ENCODE data around the gene ANO2.

ANO2 gene

GRCh38 chr12:5627053-5627630 lies 317.9 kb downstream of the ANO2 start:
- Mint-ChIP-seq H3K4me3 (no peak overlapping the region), H3K27ac (no peak overlapping the region), H3K36me3 (no peaks in the 10 kb centered on the region), H3K4me1 (no peaks in the 10 kb centered on the region), H3K9me3 (no peaks in the 10 kb centered on the region)
- no peak for DNase-seq (ENCODE audit: low spot score in 2 of 2)
- no peak for ATAC-seq

DNA sequence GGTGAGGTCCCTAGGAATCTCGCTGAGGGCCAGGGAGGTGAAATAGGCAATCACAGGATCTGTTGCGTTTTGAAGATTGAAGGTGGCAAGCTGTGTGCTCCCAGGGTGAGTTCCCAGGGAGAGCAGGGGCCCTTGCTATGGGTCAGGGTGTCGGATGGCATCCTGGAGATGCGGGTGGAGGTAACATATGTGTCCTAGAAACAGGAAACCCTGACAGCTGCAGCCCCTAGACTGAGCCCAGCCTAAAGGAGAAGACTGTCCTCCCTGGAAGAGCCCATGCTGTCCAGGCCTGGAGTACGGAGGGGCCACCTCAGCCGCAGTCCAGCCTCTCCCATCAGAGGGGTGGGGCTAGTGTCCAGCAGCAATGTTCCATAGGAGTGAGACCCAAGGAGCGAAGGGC lies 318.9 kb downstream of the ANO2 start:
- H3K27ac Mint-ChIP-seq: no peak overlapping the region
- no peaks in the 10 kb centered on the region for H3K4me1 Mint-ChIP-seq
- DNase-seq (ENCODE audit: low spot score in 2 of 2): no peak
- H3K4me3 Mint-ChIP-seq: no peak overlapping the region
- H3K36me3 Mint-ChIP-seq: no peaks in the 10 kb centered on the region
- no peak for ATAC-seq
- H3K9me3 Mint-ChIP-seq: no peaks in the 10 kb centered on the region

- ATAC-seq (no peak), DNase-seq (ENCODE audit: low spot score in 2 of 2) (no peak)
- Mint-ChIP-seq H3K4me3 (no peak overlapping the region), H3K36me3 (no peaks in the 10 kb centered on the region), H3K9me3 (no peaks in the 10 kb centered on the region), H3K27ac (no peak overlapping the region), H3K4me1 (no peaks in the 10 kb centered on the region)
Measured at GRCh38 chr12:5624486-5625272, 320.4 kb downstream of the ANO2 start.

DNA sequence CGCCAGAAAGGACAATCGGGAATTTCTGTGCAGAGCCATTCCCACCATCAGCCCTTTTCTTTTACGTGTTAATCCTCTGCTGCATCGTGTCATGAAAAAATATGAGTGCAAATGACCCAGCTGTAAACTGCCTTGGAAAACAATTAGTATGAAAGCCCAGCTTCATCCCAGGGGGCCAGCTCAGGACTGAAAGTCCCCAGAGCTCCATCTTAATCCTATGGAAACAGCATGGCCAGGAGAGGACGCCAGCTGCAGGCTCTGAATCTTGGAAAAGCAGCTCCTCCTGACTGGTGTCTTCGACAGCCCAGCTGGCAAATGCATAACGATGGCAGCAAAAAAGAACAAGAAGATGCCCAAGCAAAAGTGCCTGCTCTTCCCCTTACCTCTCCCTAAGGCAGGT lies 321.6 kb downstream of the ANO2 start:
- Mint-ChIP-seq H3K9me3 (no peaks in the 10 kb centered on the region), H3K4me1 (no peaks in the 10 kb centered on the region), H3K36me3 (no peaks in the 10 kb centered on the region), H3K4me3 (no peak overlapping the region), H3K27ac (no peak overlapping the region)
- DNase-seq (ENCODE audit: low spot score in 2 of 2) (no peak), ATAC-seq (no peak)

- no peak overlapping the region for H3K27ac Mint-ChIP-seq
- no peaks in the 10 kb centered on the region for H3K9me3 Mint-ChIP-seq
- H3K4me3 Mint-ChIP-seq: no peak overlapping the region
- ATAC-seq (no peak), DNase-seq (ENCODE audit: low spot score in 2 of 2) (no peak)
- H3K36me3 Mint-ChIP-seq: no peaks in the 10 kb centered on the region
- no peaks in the 10 kb centered on the region for H3K4me1 Mint-ChIP-seq
Measured at GRCh38 chr12:5622280-5622679, 322.8 kb downstream of the ANO2 start.

- no peak overlapping the region for H3K4me3 Mint-ChIP-seq
- H3K27ac Mint-ChIP-seq: no peak overlapping the region
- H3K36me3 Mint-ChIP-seq: no peaks in the 10 kb centered on the region
- ATAC-seq (no peak), DNase-seq (ENCODE audit: low spot score in 2 of 2) (no peak)
- H3K4me1 Mint-ChIP-seq: no peaks in the 10 kb centered on the region
- no peaks in the 10 kb centered on the region for H3K9me3 Mint-ChIP-seq
Measured at GRCh38 chr12:5621329-5621728, 323.7 kb downstream of the ANO2 start.

DNA sequence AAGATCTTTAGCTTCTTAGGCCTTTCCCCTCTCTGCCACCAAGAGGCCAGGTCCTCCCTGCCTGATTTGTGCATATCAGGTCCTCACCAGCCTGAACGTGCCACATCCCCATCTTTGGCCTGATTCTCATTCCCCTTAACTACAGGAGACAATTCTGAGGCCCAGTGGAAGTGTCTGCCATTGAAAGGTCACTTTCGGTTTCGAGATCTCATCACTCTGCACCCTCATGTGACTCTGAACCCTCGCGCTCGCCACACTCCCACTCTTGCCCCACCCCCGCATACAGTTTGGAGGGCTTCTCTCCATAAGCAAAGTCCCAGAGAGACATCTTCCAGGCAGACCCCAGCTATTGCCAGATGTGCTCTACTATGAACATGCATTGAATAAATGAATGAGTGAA lies 324.2 kb downstream of the ANO2 start:
- Mint-ChIP-seq H3K9me3 (no peaks in the 10 kb centered on the region), H3K27ac (no peak overlapping the region), H3K36me3 (no peaks in the 10 kb centered on the region), H3K4me1 (no peaks in the 10 kb centered on the region), H3K4me3 (no peak overlapping the region)
- DNase-seq (ENCODE audit: low spot score in 2 of 2): no peak
- ATAC-seq: no peak

GRCh38 chr12:5619628-5620027 lies 325.4 kb downstream of the ANO2 start:
- no peak for DNase-seq (ENCODE audit: low spot score in 2 of 2)
- H3K9me3 Mint-ChIP-seq: no peaks in the 10 kb centered on the region
- no peaks in the 10 kb centered on the region for H3K4me1 Mint-ChIP-seq
- no peaks in the 10 kb centered on the region for H3K36me3 Mint-ChIP-seq
- no peak overlapping the region for H3K27ac Mint-ChIP-seq
- no peak for ATAC-seq
- H3K4me3 Mint-ChIP-seq: no peak overlapping the region

- Mint-ChIP-seq H3K36me3 (no peaks in the 10 kb centered on the region), H3K4me1 (no peaks in the 10 kb centered on the region), H3K27ac (no peak overlapping the region), H3K9me3 (no peaks in the 10 kb centered on the region), H3K4me3 (no peak overlapping the region)
- ATAC-seq: no peak
- DNase-seq (ENCODE audit: low spot score in 2 of 2): no peak
Measured at GRCh38 chr12:5616854-5617253, 328.2 kb downstream of the ANO2 start.

DNA sequence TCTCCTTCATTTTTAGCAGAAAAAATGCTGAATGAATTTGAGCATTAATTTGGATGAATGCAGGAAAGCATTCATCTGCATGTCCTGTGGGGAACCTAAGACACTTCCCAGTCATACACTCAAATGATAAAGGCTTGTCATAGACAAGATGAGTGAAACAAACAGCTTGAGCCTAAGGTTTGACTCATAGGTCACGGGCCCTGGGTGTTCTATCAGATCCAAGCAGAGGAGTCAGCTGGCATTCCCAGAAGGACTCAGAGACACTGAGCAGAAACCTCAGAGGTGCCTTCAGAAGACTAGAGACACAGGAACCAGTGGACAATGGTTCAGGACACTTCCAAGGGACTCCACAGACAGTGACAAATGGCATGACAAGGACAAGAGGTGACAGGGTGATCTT lies 329.3 kb downstream of the ANO2 start:
- no peak for DNase-seq (ENCODE audit: low spot score in 2 of 2)
- Mint-ChIP-seq H3K4me1 (no peaks in the 10 kb centered on the region), H3K4me3 (no peak overlapping the region), H3K36me3 (no peaks in the 10 kb centered on the region), H3K27ac (no peak overlapping the region), H3K9me3 (no peaks in the 10 kb centered on the region)
- ATAC-seq: no peak

DNA sequence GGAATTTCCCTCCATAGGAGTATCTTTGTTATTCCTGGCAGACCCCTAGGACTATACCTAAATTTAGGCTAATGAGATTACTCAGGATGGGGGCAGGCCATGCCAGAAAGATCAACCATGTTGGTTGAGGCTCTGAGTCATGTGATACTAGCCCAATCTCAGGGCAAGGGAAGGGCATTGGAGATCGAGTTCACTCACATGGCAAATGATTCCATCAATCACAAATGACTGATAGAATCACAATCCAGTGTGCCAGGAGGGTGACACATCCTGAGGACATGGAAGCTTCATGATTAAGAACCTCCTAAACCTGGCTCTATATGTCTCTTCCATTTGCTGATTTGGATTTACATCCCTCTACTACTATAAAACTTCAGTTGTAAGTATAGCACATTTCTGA lies 330.8 kb downstream of the ANO2 start:
- ATAC-seq: no peak
- Mint-ChIP-seq H3K4me3 (no peak overlapping the region), H3K4me1 (no peaks in the 10 kb centered on the region), H3K27ac (no peak overlapping the region), H3K36me3 (no peaks in the 10 kb centered on the region), H3K9me3 (no peaks in the 10 kb centered on the region)
- no peak for DNase-seq (ENCODE audit: low spot score in 2 of 2)

- ATAC-seq (peak; percentile 11), DNase-seq (ENCODE audit: low spot score in 2 of 2) (no peak)
- Mint-ChIP-seq H3K27ac (no peak overlapping the region), H3K36me3 (no peaks in the 10 kb centered on the region), H3K9me3 (no peaks in the 10 kb centered on the region), H3K4me3 (no peak overlapping the region), H3K4me1 (no peaks in the 10 kb centered on the region)
Measured at GRCh38 chr12:5612556-5613410, 332.3 kb downstream of the ANO2 start.

- no peaks in the 10 kb centered on the region for H3K36me3 Mint-ChIP-seq
- DNase-seq (ENCODE audit: low spot score in 2 of 2): no peak
- no peak for ATAC-seq
- H3K4me1 Mint-ChIP-seq: no peaks in the 10 kb centered on the region
- no peak overlapping the region for H3K4me3 Mint-ChIP-seq
- H3K9me3 Mint-ChIP-seq: no peaks in the 10 kb centered on the region
- no peak overlapping the region for H3K27ac Mint-ChIP-seq
Measured at GRCh38 chr12:5611162-5611561, 333.9 kb downstream of the ANO2 start.

GRCh38 chr12:5599378-5599777 lies 345.7 kb downstream of the ANO2 start:
- H3K4me1 Mint-ChIP-seq: no peaks in the 10 kb centered on the region
- no peak overlapping the region for H3K4me3 Mint-ChIP-seq
- H3K27ac Mint-ChIP-seq: no peak overlapping the region
- peaks cover 3% of the 10 kb centered on the region for H3K9me3 Mint-ChIP-seq
- H3K36me3 Mint-ChIP-seq: no peaks in the 10 kb centered on the region
- ATAC-seq (no peak), DNase-seq (ENCODE audit: low spot score in 2 of 2) (no peak)

DNA sequence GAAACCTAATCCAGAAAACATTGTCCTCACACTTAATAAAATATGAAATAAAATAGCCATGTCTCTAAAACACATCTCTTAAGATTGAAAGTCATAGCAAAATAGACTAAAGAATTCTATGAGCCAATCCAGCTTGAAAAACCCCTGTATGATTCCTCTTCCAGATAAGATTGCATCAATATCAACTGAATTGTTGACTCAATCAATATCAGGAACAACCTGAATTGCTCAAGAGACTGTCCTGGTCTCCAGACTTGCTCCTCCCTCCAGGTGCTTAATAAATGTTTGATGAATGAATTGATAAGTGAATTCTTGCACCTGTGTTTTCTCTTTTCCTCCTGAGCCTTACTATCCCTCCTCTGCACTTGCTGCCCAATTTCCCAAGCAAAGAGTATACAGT lies 351.1 kb downstream of the ANO2 start:
- Mint-ChIP-seq H3K27ac (no peak overlapping the region), H3K36me3 (no peaks in the 10 kb centered on the region), H3K4me3 (no peak overlapping the region), H3K4me1 (no peaks in the 10 kb centered on the region), H3K9me3 (peaks cover 2% of the 10 kb centered on the region)
- ATAC-seq: no peak
- no peak for DNase-seq (ENCODE audit: low spot score in 2 of 2)

- H3K4me1 Mint-ChIP-seq: no peaks in the 10 kb centered on the region
- ATAC-seq: no peak
- H3K27ac Mint-ChIP-seq: no peak overlapping the region
- H3K4me3 Mint-ChIP-seq: no peak overlapping the region
- peaks cover 2% of the 10 kb centered on the region for H3K9me3 Mint-ChIP-seq
- DNase-seq (ENCODE audit: low spot score in 2 of 2): no peak
- no peaks in the 10 kb centered on the region for H3K36me3 Mint-ChIP-seq
Measured at GRCh38 chr12:5593086-5593485, 352.0 kb downstream of the ANO2 start.
